BJ (cell line): ENCODE results near the gene C14orf119. TPM values are rescaled to one million over a fixed set of nuclear protein-coding genes. Genes with fewer than 3 reads are reported as not detected.

Experiments
- CTCF ChIA-PET: fragments of 350-600 bp; formaldehyde crosslinking; extraction: SDS; loops from one replicate; lab custom pipeline; 2021; ENCODE audit warnings: antibody characterized with exemption, inconsistent platforms; lab: Yijun Ruan, JAX
- POLR2A ChIA-PET: fragments of 300-600 bp; sonication (Branson Sonifier 250); formaldehyde crosslinking; extraction: SDS; loops from one replicate; lab custom pipeline; 2021; ENCODE audit warnings: antibody characterized with exemption; lab: Charles Lee
- DNase-seq: peaks from one replicate; pipeline ENCODE4 v3.0.0-alpha.2; 2011; ENCODE audit warnings: low read depth
- H3K27me3 ChIP-seq: 2 replicates; pipeline ENCODE4 v1.6.0; 2011; ENCODE audit warnings: low read length; ENCODE audit not compliant: control insufficient read depth, insufficient read depth
- H3K36me3 ChIP-seq: 2 replicates; pipeline ENCODE4 v1.5.1; 2011; ENCODE audit warnings: low read length; ENCODE audit not compliant: control insufficient read depth, insufficient read depth
- H3K4me3 ChIP-seq: 2 replicates; pipeline ENCODE4 v1.5.1; 2011; ENCODE audit warnings: low read depth, mild to moderate bottlenecking, control low read depth, low read length
- CTCF ChIP-seq: IDR thresholded peaks from 2 replicates; pipeline ENCODE4 v1.5.1; 2011; ENCODE audit warnings: low read depth, mild to moderate bottlenecking, control low read depth, inconsistent platforms, low read length, moderate library complexity; ENCODE audit not compliant: insufficient read depth
- polyA plus RNA-seq: library from polyadenylated mRNA; depleted of rRNA; stranded (reverse); fragments of >200 nt; gene quantifications from 2 replicates; pipeline ENCODE4 v1.2.3, GENCODE V29; 2011

C14orf119 gene
- polyA plus RNA-seq, 1 experiment: 104 TPM

GRCh38 chr14:23115039-23115731 lies 19.9 kb downstream of the C14orf119 start:
- H3K36me3 ChIP-seq: no peaks in the 10 kb centered on the region
- POLR2A ChIA-PET: no interaction called here
- CTCF ChIA-PET: interaction anchor here (0.6 to 24.8 kb wide), 9 partner anchors 9 to 150 kb away, joined by 3 to 815 read pairs (median 9); partner anchors contain the start of gene SLC7A8
- peak; percentile 92 for DNase-seq
- H3K4me3 ChIP-seq: no peak overlapping the region
- no peak for TF ChIP-seq CTCF
- H3K27me3 ChIP-seq: no peaks in the 10 kb centered on the region

GRCh38 chr14:23115918-23116317 lies 20.6 kb downstream of the C14orf119 start:
- H3K36me3 ChIP-seq: no peaks in the 10 kb centered on the region
- H3K4me3 ChIP-seq: no peak overlapping the region
- POLR2A ChIA-PET: no interaction called here
- TF ChIP-seq CTCF: no peak
- no peak for DNase-seq
- CTCF ChIA-PET: interaction anchor here (1.1 to 24.8 kb wide), 5 partner anchors 38 to 151 kb away, joined by 3 to 815 read pairs (median 120); partner anchors contain the start of gene SLC7A8
- H3K27me3 ChIP-seq: no peaks in the 10 kb centered on the region

- H3K27me3 ChIP-seq: no peaks in the 10 kb centered on the region
- no peak for TF ChIP-seq CTCF
- H3K4me3 ChIP-seq: no peak overlapping the region
- POLR2A ChIA-PET: no interaction called here
- no peaks in the 10 kb centered on the region for H3K36me3 ChIP-seq
- no peak for DNase-seq
- CTCF ChIA-PET: interaction anchor here (0.6 to 24.8 kb wide), 4 partner anchors 50 to 131 kb away, joined by 3 to 815 read pairs (median 74); partner anchors contain the start of gene SLC7A8
These were observed 22.2 kb downstream of the C14orf119 start for GRCh38 chr14:23117371-23118020.

- no peak for DNase-seq
- TF ChIP-seq CTCF: no peak
- Histone ChIP-seq H3K36me3 (no peaks in the 10 kb centered on the region), H3K27me3 (no peaks in the 10 kb centered on the region), H3K4me3 (no peak within 1 kb of the TSS)
- CTCF ChIA-PET: interaction anchor here (3.6 to 24.8 kb wide), 2 partner anchors 50 to 60 kb away, joined by 17 to 815 read pairs; partner anchors contain the start of gene SLC7A8
- POLR2A ChIA-PET: no interaction called here
These were observed 23.4 kb downstream of the C14orf119 start, which contains the start of gene CEBPE for GRCh38 chr14:23118506-23119362. Gene CEBPE (minus strand): TSS chr14:23119255. CDS start chr14:23119091, 164 bp downstream.
